HepG2 (cell line): ENCODE data around the gene PPRC1. TPM values are rescaled to one million over a fixed set of nuclear protein-coding genes. Genes with fewer than 3 reads are reported as not detected.

Experiments used
- AGO2 ChIP-seq: fragments of 200-400 bp; formaldehyde crosslinking; optimal IDR thresholded peaks from 2 replicates; pipeline ENCODE3; 2017; ENCODE audit warnings: mild to moderate bottlenecking, low read depth, low read length, moderate library complexity
- ATAD3A ChIP-seq: sonication (generic); formaldehyde crosslinking; IDR thresholded peaks from 2 replicates; pipeline ENCODE4 v1.4.0; 2020; ENCODE audit warnings: missing genetic modification reagents
- ELF3 ChIP-seq: IDR thresholded peaks from 2 replicates; pipeline ENCODE4 v1.6.1; 2016; ENCODE audit warnings: missing genetic modification reagents, missing compliant biosample characterization
- ESRRA ChIP-seq: sonication (generic); formaldehyde crosslinking; IDR thresholded peaks from 2 replicates; pipeline ENCODE4 v1.5.1; 2020; ENCODE audit warnings: mild to moderate bottlenecking, low read depth, missing genetic modification reagents
- FOXO1 ChIP-seq: sonication (generic); formaldehyde crosslinking; IDR thresholded peaks from 2 replicates; pipeline ENCODE4 v1.4.0; 2020; ENCODE audit warnings: missing genetic modification reagents
- KLF6 ChIP-seq: IDR thresholded peaks from 2 replicates; pipeline ENCODE4 v1.8.0; 2016; ENCODE audit warnings: missing biosample characterization, missing genetic modification reagents
- MEIS1 ChIP-seq: sonication (generic); formaldehyde crosslinking; IDR thresholded peaks from 2 replicates; pipeline ENCODE4 v1.9.0; 2021; ENCODE audit warnings: mild to moderate bottlenecking, missing genetic modification reagents, moderate library complexity, borderline replicate concordance
- MTF2 ChIP-seq: sonication (generic); formaldehyde crosslinking; IDR thresholded peaks from 2 replicates; pipeline ENCODE4 v1.5.0; 2020; ENCODE audit warnings: missing genetic modification reagents, borderline replicate concordance
- NFIB ChIP-seq: sonication (generic); formaldehyde crosslinking; IDR thresholded peaks from 2 replicates; pipeline ENCODE4 v1.9.0; 2021; ENCODE audit warnings: missing genetic modification reagents, mild to moderate bottlenecking, borderline replicate concordance
- NFYB ChIP-seq: sonication (generic); formaldehyde crosslinking; IDR thresholded peaks from 2 replicates; pipeline ENCODE4 v1.4.0; 2020; ENCODE audit warnings: missing genetic modification reagents
- TEAD3 ChIP-seq: optimal IDR thresholded peaks from 2 replicates; pipeline ENCODE3; 2016; ENCODE audit warnings: borderline replicate concordance
- YEATS2 ChIP-seq: sonication (generic); formaldehyde crosslinking; IDR thresholded peaks from 2 replicates; pipeline ENCODE4 v1.4.0; 2020; ENCODE audit warnings: missing genetic modification reagents, borderline replicate concordance
- ZNF317 ChIP-seq: sonication (generic); formaldehyde crosslinking; IDR thresholded peaks from 2 replicates; pipeline ENCODE4 v1.5.0; 2020; ENCODE audit warnings: mild to moderate bottlenecking, missing genetic modification reagents
- ZNF552 ChIP-seq: sonication (generic); formaldehyde crosslinking; IDR thresholded peaks from 2 replicates; pipeline ENCODE4 v1.9.0; 2022; ENCODE audit warnings: missing genetic modification reagents, mild to moderate bottlenecking, borderline replicate concordance
- ZNF607 ChIP-seq: sonication (generic); formaldehyde crosslinking; IDR thresholded peaks from 2 replicates; pipeline ENCODE4 v1.5.1; 2020; ENCODE audit warnings: missing genetic modification reagents, mild to moderate bottlenecking, borderline replicate concordance
- ZZZ3 ChIP-seq: sonication (generic); formaldehyde crosslinking; IDR thresholded peaks from 2 replicates; pipeline ENCODE4 v1.4.0; 2020; ENCODE audit warnings: missing genetic modification reagents, mild to moderate bottlenecking, borderline replicate concordance
- polyA plus RNA-seq, 8 experiments: library from polyadenylated mRNA; depleted of rRNA in 3 of 8; stranded (reverse) in 7 of 8; unstranded in 1 of 8; fragments of >200 nt; fragmentation: Illumina TruSeq in 4 of 8; extraction: Trizol in 4 of 8; gene quantifications; 2 replicates each; pipeline versions ENCODE4 v1.2.1 to v1.2.3, GENCODE V29; 2011 to 2016; ENCODE audit warnings: low read depth in 4 of 8, missing spikeins in 1 of 8, mixed read lengths in 1 of 8; ENCODE audit not compliant: insufficient read depth in 1 of 8
- total RNA-seq, 5 experiments: library from RNA; depleted of rRNA; stranded (reverse); fragments of >200 nt; fragmentation: Illumina TruSeq; extraction: Trizol; gene quantifications; 2 replicates each; pipeline ENCODE4 v1.2.3, GENCODE V29; 2016; ENCODE audit warnings: low read depth in 1 of 5
- TF ChIP-seq, protein P1 (sequence below): sonication (generic); formaldehyde crosslinking; IDR thresholded peaks from 2 replicates; pipeline ENCODE4 v1.4.0; 2020; ENCODE audit warnings: low read depth, mild to moderate bottlenecking, missing genetic modification reagents
- TF ChIP-seq, protein P2 (sequence below): sonication (generic); formaldehyde crosslinking; IDR thresholded peaks from 2 replicates; pipeline ENCODE4 v1.4.0; 2020; ENCODE audit warnings: mild to moderate bottlenecking, missing genetic modification reagents
- TF ChIP-seq, protein P3 (sequence below): sonication (generic); formaldehyde crosslinking; IDR thresholded peaks from 2 replicates; pipeline ENCODE4 v1.4.0; 2020; ENCODE audit warnings: missing genetic modification reagents
- TF ChIP-seq, protein P4 (sequence below): sonication (generic); formaldehyde crosslinking; IDR thresholded peaks from 2 replicates; pipeline ENCODE4 v1.4.0; 2020; ENCODE audit warnings: missing genetic modification reagents
- TF ChIP-seq, protein P5 (sequence below): sonication (generic); formaldehyde crosslinking; IDR thresholded peaks from 2 replicates; pipeline ENCODE4 v1.4.0; 2020; ENCODE audit warnings: missing genetic modification reagents

PPRC1 gene
- total and polyA plus RNA-seq, 2 of the 13 experiments (the other 11 are each of a cell fraction or from before 2014, with no cell fraction given), result 18.7 to 24.2 TPM

DNA sequence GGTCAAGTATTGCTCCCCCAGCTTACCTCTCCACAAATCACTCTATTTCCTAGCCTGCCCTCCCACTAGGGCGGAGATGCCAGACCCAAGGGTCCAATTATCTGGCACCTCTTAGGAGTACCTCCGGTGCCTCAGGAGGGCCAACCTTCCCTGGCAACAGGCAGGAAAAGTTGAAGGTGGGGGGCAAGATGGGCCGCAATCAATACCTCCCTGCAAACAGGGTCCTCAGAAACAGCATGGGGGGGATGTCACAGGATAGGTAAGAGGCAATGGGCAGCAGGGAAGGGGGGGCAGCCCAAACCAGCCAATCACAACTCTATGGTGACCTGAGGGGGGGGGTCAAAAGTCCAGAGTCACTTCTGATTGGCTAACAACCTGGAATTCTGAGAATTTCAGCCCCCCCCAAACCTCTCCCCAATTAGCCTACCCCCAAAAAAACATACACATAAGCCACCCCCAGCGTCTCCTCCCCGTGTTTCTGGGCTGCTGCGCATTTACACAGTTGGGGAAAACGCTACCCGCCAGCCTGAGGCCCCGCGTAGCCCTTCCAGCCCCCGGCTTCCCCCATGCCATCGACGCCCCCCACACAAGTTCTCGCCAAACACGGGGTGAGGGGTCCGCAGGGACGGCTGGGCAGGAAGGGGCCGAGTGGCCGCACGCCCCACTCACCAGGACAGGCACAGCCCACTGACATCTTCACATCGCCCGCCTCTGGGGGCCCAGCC lies 13.3 kb upstream of the PPRC1 start (continued):
- 0 out of 2 replicates have a peak, but pooled peaks have one; percentile 14 for TF ChIP-seq MTF2 (CRISPR knock-in tag)
- no peak for TF ChIP-seq ZNF607 (CRISPR knock-in tag)
- TF ChIP-seq, protein P1, sequence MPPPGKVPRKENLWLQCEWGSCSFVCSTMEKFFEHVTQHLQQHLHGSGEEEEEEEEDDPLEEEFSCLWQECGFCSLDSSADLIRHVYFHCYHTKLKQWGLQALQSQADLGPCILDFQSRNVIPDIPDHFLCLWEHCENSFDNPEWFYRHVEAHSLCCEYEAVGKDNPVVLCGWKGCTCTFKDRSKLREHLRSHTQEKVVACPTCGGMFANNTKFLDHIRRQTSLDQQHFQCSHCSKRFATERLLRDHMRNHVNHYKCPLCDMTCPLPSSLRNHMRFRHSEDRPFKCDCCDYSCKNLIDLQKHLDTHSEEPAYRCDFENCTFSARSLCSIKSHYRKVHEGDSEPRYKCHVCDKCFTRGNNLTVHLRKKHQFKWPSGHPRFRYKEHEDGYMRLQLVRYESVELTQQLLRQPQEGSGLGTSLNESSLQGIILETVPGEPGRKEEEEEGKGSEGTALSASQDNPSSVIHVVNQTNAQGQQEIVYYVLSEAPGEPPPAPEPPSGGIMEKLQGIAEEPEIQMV, result 0 out of 2 replicates have a peak, but pooled peaks have one; percentile 5
- no peak for TF ChIP-seq NFIB (CRISPR knock-in tag)
- TF ChIP-seq, protein P2, sequence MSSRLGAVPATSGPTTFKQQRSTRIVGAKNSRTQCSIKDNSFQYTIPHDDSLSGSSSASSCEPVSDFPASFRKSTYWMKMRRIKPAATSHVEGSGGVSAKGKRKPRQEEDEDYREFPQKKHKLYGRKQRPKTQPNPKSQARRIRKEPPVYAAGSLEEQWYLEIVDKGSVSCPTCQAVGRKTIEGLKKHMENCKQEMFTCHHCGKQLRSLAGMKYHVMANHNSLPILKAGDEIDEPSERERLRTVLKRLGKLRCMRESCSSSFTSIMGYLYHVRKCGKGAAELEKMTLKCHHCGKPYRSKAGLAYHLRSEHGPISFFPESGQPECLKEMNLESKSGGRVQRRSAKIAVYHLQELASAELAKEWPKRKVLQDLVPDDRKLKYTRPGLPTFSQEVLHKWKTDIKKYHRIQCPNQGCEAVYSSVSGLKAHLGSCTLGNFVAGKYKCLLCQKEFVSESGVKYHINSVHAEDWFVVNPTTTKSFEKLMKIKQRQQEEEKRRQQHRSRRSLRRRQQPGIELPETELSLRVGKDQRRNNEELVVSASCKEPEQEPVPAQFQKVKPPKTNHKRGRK (CRISPR knock-in tag), result no peak
- TF ChIP-seq YEATS2 (CRISPR knock-in tag), result no peak
- TF ChIP-seq, protein P3, sequence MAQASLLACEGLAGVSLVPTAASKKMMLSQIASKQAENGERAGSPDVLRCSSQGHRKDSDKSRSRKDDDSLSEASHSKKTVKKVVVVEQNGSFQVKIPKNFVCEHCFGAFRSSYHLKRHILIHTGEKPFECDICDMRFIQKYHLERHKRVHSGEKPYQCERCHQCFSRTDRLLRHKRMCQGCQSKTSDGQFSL (CRISPR knock-in tag), result peak; percentile 36; the same call in 1 of the 2 replicates
- TF ChIP-seq, protein P4, sequence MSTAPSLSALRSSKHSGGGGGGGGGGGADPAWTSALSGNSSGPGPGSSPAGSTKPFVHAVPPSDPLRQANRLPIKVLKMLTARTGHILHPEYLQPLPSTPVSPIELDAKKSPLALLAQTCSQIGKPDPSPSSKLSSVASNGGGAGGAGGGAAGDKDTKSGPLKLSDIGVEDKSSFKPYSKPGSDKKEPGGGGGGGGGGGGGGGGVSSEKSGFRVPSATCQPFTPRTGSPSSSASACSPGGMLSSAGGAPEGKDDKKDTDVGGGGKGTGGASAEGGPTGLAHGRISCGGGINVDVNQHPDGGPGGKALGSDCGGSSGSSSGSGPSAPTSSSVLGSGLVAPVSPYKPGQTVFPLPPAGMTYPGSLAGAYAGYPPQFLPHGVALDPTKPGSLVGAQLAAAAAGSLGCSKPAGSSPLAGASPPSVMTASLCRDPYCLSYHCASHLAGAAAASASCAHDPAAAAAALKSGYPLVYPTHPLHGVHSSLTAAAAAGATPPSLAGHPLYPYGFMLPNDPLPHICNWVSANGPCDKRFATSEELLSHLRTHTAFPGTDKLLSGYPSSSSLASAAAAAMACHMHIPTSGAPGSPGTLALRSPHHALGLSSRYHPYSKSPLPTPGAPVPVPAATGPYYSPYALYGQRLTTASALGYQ (CRISPR knock-in tag), result no peak
- TF ChIP-seq ELF3, result no peak
- peak; percentile 38; the same call in 1 of the 2 replicates for TF ChIP-seq ZNF317 (CRISPR knock-in tag)
- no peak for TF ChIP-seq FOXO1
- no peak for TF ChIP-seq AGO2
- TF ChIP-seq TEAD3 (CRISPR knock-in tag), result peak; percentile 45
- no peak for TF ChIP-seq ZZZ3
- no peak for TF ChIP-seq ATAD3A (CRISPR knock-in tag)
- no peak for TF ChIP-seq KLF6
- TF ChIP-seq ZNF552, result no peak
- 0 out of 2 replicates have a peak, but pooled peaks have one; percentile 6 for TF ChIP-seq ESRRA (CRISPR knock-in tag)
- TF ChIP-seq, protein P5, sequence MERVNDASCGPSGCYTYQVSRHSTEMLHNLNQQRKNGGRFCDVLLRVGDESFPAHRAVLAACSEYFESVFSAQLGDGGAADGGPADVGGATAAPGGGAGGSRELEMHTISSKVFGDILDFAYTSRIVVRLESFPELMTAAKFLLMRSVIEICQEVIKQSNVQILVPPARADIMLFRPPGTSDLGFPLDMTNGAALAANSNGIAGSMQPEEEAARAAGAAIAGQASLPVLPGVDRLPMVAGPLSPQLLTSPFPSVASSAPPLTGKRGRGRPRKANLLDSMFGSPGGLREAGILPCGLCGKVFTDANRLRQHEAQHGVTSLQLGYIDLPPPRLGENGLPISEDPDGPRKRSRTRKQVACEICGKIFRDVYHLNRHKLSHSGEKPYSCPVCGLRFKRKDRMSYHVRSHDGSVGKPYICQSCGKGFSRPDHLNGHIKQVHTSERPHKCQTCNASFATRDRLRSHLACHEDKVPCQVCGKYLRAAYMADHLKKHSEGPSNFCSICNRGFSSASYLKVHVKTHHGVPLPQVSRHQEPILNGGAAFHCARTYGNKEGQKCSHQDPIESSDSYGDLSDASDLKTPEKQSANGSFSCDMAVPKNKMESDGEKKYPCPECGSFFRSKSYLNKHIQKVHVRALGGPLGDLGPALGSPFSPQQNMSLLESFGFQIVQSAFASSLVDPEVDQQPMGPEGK (CRISPR knock-in tag), result peak; percentile 89
- 0 out of 2 replicates have a peak, but pooled peaks have one; percentile 24 for TF ChIP-seq MEIS1 (CRISPR knock-in tag)
- peak; percentile 80 for TF ChIP-seq NFYB (CRISPR knock-in tag)
